ENCODE results near the gene PC. TPM values are rescaled to one million over a fixed set of nuclear protein-coding genes. Genes with fewer than 3 reads are reported as not detected.

Gene PC
- total and polyA plus RNA-seq, 2 experiments from 2014 or later, result 47.4 to 78.1 TPM

- no peaks in the 10 kb centered on the region for H3K36me3 ChIP-seq (replicated peaks; ENCODE audit: insufficient read depth, low read depth)
- no peaks in the 10 kb centered on the region for H3K27me3 ChIP-seq
- no peaks in the 10 kb centered on the region for H3K9me3 ChIP-seq (ENCODE audit: low read depth)
- peaks cover 15% of the 10 kb centered on the region for H3K4me1 ChIP-seq (ENCODE audit: insufficient read depth)
- peaks cover 10% of the 10 kb centered on the region for H3K79me2 ChIP-seq
- H3K4me2 ChIP-seq, result peak overlapping the region; percentile 66
- peak overlapping the region; percentile 44 for H3K27ac ChIP-seq
- no peak overlapping the region for H3K4me3 ChIP-seq
- H3K9me2 ChIP-seq (replicated peaks; ENCODE audit: insufficient read depth), result no peaks in the 10 kb centered on the region
- WGBS (ENCODE audit: low lambda C conversion rate, missing lambda C conversion rate), result 36% methylated on average over 10 of the region's 10 CpGs
- DNase-seq (ENCODE audit: low spot score), result no peak
- H4K20me1 ChIP-seq (ENCODE audit: insufficient read depth, poor library complexity, severe bottlenecking), result no peaks in the 10 kb centered on the region
- H2AFZ ChIP-seq, result peak overlapping the region; percentile 10
- TF ChIP-seq EZH2 (IDR thresholded peaks at IDR 0.05; ENCODE audit: borderline replicate concordance) (no peak), CTCF (IDR thresholded peaks at IDR 0.05; ENCODE audit: poor library complexity) (no peak), EZH2phosphoT487 (IDR thresholded peaks at IDR 0.05; ENCODE audit: low read depth, severe bottlenecking, unreplicated experiment) (no peak)
Observed at GRCh38 chr11:66958956-66959274, 732 bp upstream of the PC start.

GRCh38 chr11:66957971-66958231 lies 282 bp downstream of the PC start:
- no peak overlapping the region for H2AFZ ChIP-seq
- WGBS (ENCODE audit: low lambda C conversion rate, missing lambda C conversion rate), result 7% methylated on average over 3 of the region's 40 CpGs

GRCh38 chr11:66956689-66957290 lies 1.4 kb downstream of the PC start:
- Histone ChIP-seq H3K4me1 (ENCODE audit: insufficient read depth) (peaks cover 33% of the 10 kb centered on the region), H3K79me2 (peaks cover 10% of the 10 kb centered on the region), H3K9me3 (ENCODE audit: low read depth) (no peaks in the 10 kb centered on the region), H3K27me3 (no peaks in the 10 kb centered on the region), H4K20me1 (ENCODE audit: insufficient read depth, poor library complexity, severe bottlenecking) (no peaks in the 10 kb centered on the region), H3K4me3 (no peak overlapping the region), H3K36me3 (replicated peaks; ENCODE audit: insufficient read depth, low read depth) (no peaks in the 10 kb centered on the region), H2AFZ (no peak overlapping the region), H3K9me2 (replicated peaks; ENCODE audit: insufficient read depth) (no peaks in the 10 kb centered on the region), H3K27ac (peak overlapping the region; percentile 58), H3K4me2 (peak overlapping the region; percentile 81)
- WGBS (ENCODE audit: low lambda C conversion rate, missing lambda C conversion rate), result 46% methylated on average over 7 of the region's 7 CpGs
- TF ChIP-seq EZH2phosphoT487 (IDR thresholded peaks at IDR 0.05; ENCODE audit: low read depth, severe bottlenecking, unreplicated experiment), result no peak
- no peak for TF ChIP-seq EZH2 (IDR thresholded peaks at IDR 0.05; ENCODE audit: borderline replicate concordance)
- TF ChIP-seq CTCF (IDR thresholded peaks at IDR 0.05; ENCODE audit: poor library complexity), result no peak
- DNase-seq (ENCODE audit: low spot score), result peak; percentile 73

More at GRCh38 chr11:66957971-66958231, 282 bp downstream of the PC start:
- Histone ChIP-seq H3K4me3 (peak overlapping the region; percentile 31), H3K27me3 (no peaks in the 10 kb centered on the region), H3K9me2 (replicated peaks; ENCODE audit: insufficient read depth) (no peaks in the 10 kb centered on the region), H3K4me1 (ENCODE audit: insufficient read depth) (peaks cover 24% of the 10 kb centered on the region), H3K9me3 (ENCODE audit: low read depth) (no peaks in the 10 kb centered on the region), H3K27ac (peak overlapping the region; percentile 58), H4K20me1 (ENCODE audit: insufficient read depth, poor library complexity, severe bottlenecking) (no peaks in the 10 kb centered on the region), H3K36me3 (replicated peaks; ENCODE audit: insufficient read depth, low read depth) (no peaks in the 10 kb centered on the region), H3K4me2 (peak overlapping the region; percentile 81), H3K79me2 (peaks cover 10% of the 10 kb centered on the region)
- no peak for DNase-seq (ENCODE audit: low spot score)
- TF ChIP-seq EZH2 (IDR thresholded peaks at IDR 0.05; ENCODE audit: borderline replicate concordance), result no peak
- no peak for TF ChIP-seq EZH2phosphoT487 (IDR thresholded peaks at IDR 0.05; ENCODE audit: low read depth, severe bottlenecking, unreplicated experiment)
- TF ChIP-seq CTCF (IDR thresholded peaks at IDR 0.05; ENCODE audit: poor library complexity), result no peak

Data from hepatocyte (in vitro differentiated cells).